ENCODE results near the gene CRTC1. TPM values are rescaled to one million over a fixed set of nuclear protein-coding genes. Genes with fewer than 3 reads are reported as not detected.

Gene CRTC1
- total RNA-seq, 1 experiment from 2014 or later, result 3.7 TPM

GRCh38 chr19:18650021-18650390 is 33.5 kb upstream of the CRTC1 start:
- no peaks in the 10 kb centered on the region for H3K9me2 ChIP-seq (replicated peaks; ENCODE audit: insufficient read depth, low read length)
- peaks cover 42% of the 10 kb centered on the region for H4K20me1 ChIP-seq (ENCODE audit: insufficient read depth, low read depth, low read length)
- no peak overlapping the region for H2AFZ ChIP-seq (ENCODE audit: low read length)
- no peak overlapping the region for H3K9ac ChIP-seq (ENCODE audit: low read length)
- no peak for DNase-seq
- no peaks in the 10 kb centered on the region for H3K4me1 ChIP-seq (ENCODE audit: low read length)
- no peaks in the 10 kb centered on the region for H3K36me3 ChIP-seq (ENCODE audit: insufficient read depth, low read length)
- H3K79me2 ChIP-seq (ENCODE audit: low read length), result no peaks in the 10 kb centered on the region
- no peak overlapping the region for H3K27ac ChIP-seq (ENCODE audit: low read length)
- H3K9me3 ChIP-seq (ENCODE audit: low read length), result no peaks in the 10 kb centered on the region
- H3K27me3 ChIP-seq (ENCODE audit: low read length), result no peaks in the 10 kb centered on the region
- H3K4me3 ChIP-seq (ENCODE audit: low read length), result no peak overlapping the region
- no peak overlapping the region for H3K4me2 ChIP-seq (ENCODE audit: low read depth, low read length, poor library complexity, severe bottlenecking)

GRCh38 chr19:18650468-18651041 is 32.9 kb upstream of the CRTC1 start:
- Histone ChIP-seq H3K4me1 (ENCODE audit: low read length) (no peaks in the 10 kb centered on the region), H2AFZ (ENCODE audit: low read length) (no peak overlapping the region), H3K9me2 (replicated peaks; ENCODE audit: insufficient read depth, low read length) (no peaks in the 10 kb centered on the region), H3K4me3 (ENCODE audit: low read length) (no peak overlapping the region), H3K27me3 (ENCODE audit: low read length) (no peaks in the 10 kb centered on the region), H3K79me2 (ENCODE audit: low read length) (no peaks in the 10 kb centered on the region), H3K9me3 (ENCODE audit: low read length) (no peaks in the 10 kb centered on the region), H3K36me3 (ENCODE audit: insufficient read depth, low read length) (no peaks in the 10 kb centered on the region), H4K20me1 (ENCODE audit: insufficient read depth, low read depth, low read length) (peaks cover 44% of the 10 kb centered on the region), H3K9ac (ENCODE audit: low read length) (no peak overlapping the region), H3K4me2 (ENCODE audit: low read depth, low read length, poor library complexity, severe bottlenecking) (no peak overlapping the region), H3K27ac (ENCODE audit: low read length) (no peak overlapping the region)
- DNase-seq, result no peak

- Histone ChIP-seq H3K27me3 (ENCODE audit: low read length) (no peaks in the 10 kb centered on the region), H3K9me3 (ENCODE audit: low read length) (no peaks in the 10 kb centered on the region), H3K36me3 (ENCODE audit: insufficient read depth, low read length) (no peaks in the 10 kb centered on the region), H3K79me2 (ENCODE audit: low read length) (no peaks in the 10 kb centered on the region), H3K27ac (ENCODE audit: low read length) (no peak overlapping the region), H3K4me2 (ENCODE audit: low read depth, low read length, poor library complexity, severe bottlenecking) (no peak overlapping the region), H3K9ac (ENCODE audit: low read length) (no peak overlapping the region), H3K4me3 (ENCODE audit: low read length) (no peak overlapping the region), H3K4me1 (ENCODE audit: low read length) (no peaks in the 10 kb centered on the region), H2AFZ (ENCODE audit: low read length) (no peak overlapping the region), H4K20me1 (ENCODE audit: insufficient read depth, low read depth, low read length) (peaks cover 51% of the 10 kb centered on the region), H3K9me2 (replicated peaks; ENCODE audit: insufficient read depth, low read length) (no peaks in the 10 kb centered on the region)
- no peak for DNase-seq
These were observed 32.2 kb upstream of the CRTC1 start for GRCh38 chr19:18651300-18651699.

- H3K4me3 ChIP-seq (ENCODE audit: low read length), result no peak overlapping the region
- no peak overlapping the region for H3K27ac ChIP-seq (ENCODE audit: low read length)
- H3K9me3 ChIP-seq (ENCODE audit: low read length), result no peaks in the 10 kb centered on the region
- no peaks in the 10 kb centered on the region for H3K9me2 ChIP-seq (replicated peaks; ENCODE audit: insufficient read depth, low read length)
- H3K9ac ChIP-seq (ENCODE audit: low read length), result no peak overlapping the region
- no peaks in the 10 kb centered on the region for H3K79me2 ChIP-seq (ENCODE audit: low read length)
- DNase-seq, result no peak
- H4K20me1 ChIP-seq (ENCODE audit: insufficient read depth, low read depth, low read length), result peaks cover 52% of the 10 kb centered on the region
- H3K36me3 ChIP-seq (ENCODE audit: insufficient read depth, low read length), result no peaks in the 10 kb centered on the region
- no peak overlapping the region for H3K4me2 ChIP-seq (ENCODE audit: low read depth, low read length, poor library complexity, severe bottlenecking)
- no peaks in the 10 kb centered on the region for H3K27me3 ChIP-seq (ENCODE audit: low read length)
- H2AFZ ChIP-seq (ENCODE audit: low read length), result no peak overlapping the region
- no peaks in the 10 kb centered on the region for H3K4me1 ChIP-seq (ENCODE audit: low read length)
These were observed 31.7 kb upstream of the CRTC1 start for GRCh38 chr19:18651733-18652132.

- no peak for DNase-seq
- no peaks in the 10 kb centered on the region for H3K27me3 ChIP-seq (ENCODE audit: low read length)
- no peak overlapping the region for H3K27ac ChIP-seq (ENCODE audit: low read length)
- no peak overlapping the region for H3K4me2 ChIP-seq (ENCODE audit: low read depth, low read length, poor library complexity, severe bottlenecking)
- no peaks in the 10 kb centered on the region for H3K9me2 ChIP-seq (replicated peaks; ENCODE audit: insufficient read depth, low read length)
- no peak overlapping the region for H3K4me3 ChIP-seq (ENCODE audit: low read length)
- H3K9me3 ChIP-seq (ENCODE audit: low read length), result no peaks in the 10 kb centered on the region
- no peaks in the 10 kb centered on the region for H3K79me2 ChIP-seq (ENCODE audit: low read length)
- H4K20me1 ChIP-seq (ENCODE audit: insufficient read depth, low read depth, low read length), result peaks cover 66% of the 10 kb centered on the region
- peaks cover 19% of the 10 kb centered on the region for H3K4me1 ChIP-seq (ENCODE audit: low read length)
- no peak overlapping the region for H3K9ac ChIP-seq (ENCODE audit: low read length)
- no peak overlapping the region for H2AFZ ChIP-seq (ENCODE audit: low read length)
- H3K36me3 ChIP-seq (ENCODE audit: insufficient read depth, low read length), result no peaks in the 10 kb centered on the region
These were observed 29.6 kb upstream of the CRTC1 start for GRCh38 chr19:18653853-18654252.

- no peaks in the 10 kb centered on the region for H3K79me2 ChIP-seq (ENCODE audit: low read length)
- H3K4me1 ChIP-seq (ENCODE audit: low read length), result peaks cover 25% of the 10 kb centered on the region
- peaks cover 68% of the 10 kb centered on the region for H4K20me1 ChIP-seq (ENCODE audit: insufficient read depth, low read depth, low read length)
- no peak overlapping the region for H3K9ac ChIP-seq (ENCODE audit: low read length)
- H3K4me3 ChIP-seq (ENCODE audit: low read length), result no peak overlapping the region
- no peak for DNase-seq
- no peak overlapping the region for H3K27ac ChIP-seq (ENCODE audit: low read length)
- H3K27me3 ChIP-seq (ENCODE audit: low read length), result no peaks in the 10 kb centered on the region
- no peak overlapping the region for H2AFZ ChIP-seq (ENCODE audit: low read length)
- no peaks in the 10 kb centered on the region for H3K36me3 ChIP-seq (ENCODE audit: insufficient read depth, low read length)
- no peaks in the 10 kb centered on the region for H3K9me2 ChIP-seq (replicated peaks; ENCODE audit: insufficient read depth, low read length)
- no peaks in the 10 kb centered on the region for H3K9me3 ChIP-seq (ENCODE audit: low read length)
- H3K4me2 ChIP-seq (ENCODE audit: low read depth, low read length, poor library complexity, severe bottlenecking), result no peak overlapping the region
These were observed 29.0 kb upstream of the CRTC1 start for GRCh38 chr19:18654469-18654868.

GRCh38 chr19:18655173-18655844 is 28.2 kb upstream of the CRTC1 start:
- no peak for DNase-seq
- no peaks in the 10 kb centered on the region for H3K9me3 ChIP-seq (ENCODE audit: low read length)
- H3K9me2 ChIP-seq (replicated peaks; ENCODE audit: insufficient read depth, low read length), result no peaks in the 10 kb centered on the region
- H3K36me3 ChIP-seq (ENCODE audit: insufficient read depth, low read length), result no peaks in the 10 kb centered on the region
- no peak overlapping the region for H3K4me2 ChIP-seq (ENCODE audit: low read depth, low read length, poor library complexity, severe bottlenecking)
- H4K20me1 ChIP-seq (ENCODE audit: insufficient read depth, low read depth, low read length), result peaks cover 66% of the 10 kb centered on the region
- peaks cover 32% of the 10 kb centered on the region for H3K4me1 ChIP-seq (ENCODE audit: low read length)
- no peaks in the 10 kb centered on the region for H3K27me3 ChIP-seq (ENCODE audit: low read length)
- no peak overlapping the region for H3K9ac ChIP-seq (ENCODE audit: low read length)
- no peaks in the 10 kb centered on the region for H3K79me2 ChIP-seq (ENCODE audit: low read length)
- H2AFZ ChIP-seq (ENCODE audit: low read length), result no peak overlapping the region
- H3K27ac ChIP-seq (ENCODE audit: low read length), result no peak overlapping the region
- H3K4me3 ChIP-seq (ENCODE audit: low read length), result no peak overlapping the region

- DNase-seq, result no peak
- Histone ChIP-seq H3K4me2 (ENCODE audit: low read depth, low read length, poor library complexity, severe bottlenecking) (no peak overlapping the region), H3K9me3 (ENCODE audit: low read length) (no peaks in the 10 kb centered on the region), H3K4me3 (ENCODE audit: low read length) (no peak overlapping the region), H3K79me2 (ENCODE audit: low read length) (no peaks in the 10 kb centered on the region), H2AFZ (ENCODE audit: low read length) (no peak overlapping the region), H3K9me2 (replicated peaks; ENCODE audit: insufficient read depth, low read length) (no peaks in the 10 kb centered on the region), H3K9ac (ENCODE audit: low read length) (no peak overlapping the region), H4K20me1 (ENCODE audit: insufficient read depth, low read depth, low read length) (peaks cover 57% of the 10 kb centered on the region), H3K27me3 (ENCODE audit: low read length) (no peaks in the 10 kb centered on the region), H3K27ac (ENCODE audit: low read length) (no peak overlapping the region), H3K4me1 (ENCODE audit: low read length) (peaks cover 42% of the 10 kb centered on the region), H3K36me3 (ENCODE audit: insufficient read depth, low read length) (no peaks in the 10 kb centered on the region)
These were observed 27.0 kb upstream of the CRTC1 start for GRCh38 chr19:18656337-18657086.

Data from Karpas-422 (cell line).